GM12878 (cell line): ENCODE results near the gene ST6GALNAC3. TPM values are rescaled to one million over a fixed set of nuclear protein-coding genes. Genes with fewer than 3 reads are reported as not detected.
A peak's percentile ranks its signal among the peaks of the same experiment; 100 is the strongest.

Source experiments
- ATAC-seq: fragments of 200-7000 bp; cut with Tn5 transposase; 3 replicates; pipeline ENCODE4 v1.9.1; 2020; ENCODE audit warnings: mild to moderate bottlenecking, moderate library complexity
- BruUV-seq: library from RNA; stranded (reverse); fragments of 400-500 nt; replicated peaks from 2 replicates; lab custom pipeline; 2021; lab: Mats Ljungman, UMichigan
- CTCF ChIA-PET: fragments of 300-600 bp; sonication (Branson Sonifier 250); formaldehyde crosslinking; extraction: SDS; loops from one replicate; lab custom pipeline; 2021; ENCODE audit warnings: inconsistent platforms; lab: Yijun Ruan, JAX
- POLR2A ChIA-PET: fragments of 350-600 bp; formaldehyde crosslinking; extraction: SDS; loops from one replicate; lab custom pipeline; 2021; ENCODE audit warnings: inconsistent platforms; lab: Charles Lee
- RAD21 ChIA-PET: fragments of 300-600 bp; sonication (Branson Sonifier 250); formaldehyde crosslinking; loops from one replicate; lab custom pipeline; 2023; ENCODE audit warnings: antibody characterized with exemption; ENCODE audit not compliant: unreplicated experiment; lab: Charles Lee
- SMC1A ChIA-PET: fragments of 300-600 bp; sonication (Branson Sonifier 250); formaldehyde crosslinking; loops from one replicate; lab custom pipeline; 2023; ENCODE audit not compliant: unreplicated experiment, uncharacterized antibody; lab: Charles Lee
- DNase-seq: peaks from one replicate; pipeline ENCODE4 v3.0.0-alpha.2; 2011; ENCODE audit warnings: low read depth, low spot score
- FAIRE-seq: peaks from 3 replicates; lab custom pipeline; 2011; peaks lifted over from hg19 to GRCh38; lab: Jason Lieb, UNC
- H2AFZ ChIP-seq: 2 replicates; pipeline ENCODE4 v1.6.0; 2011; ENCODE audit warnings: low read depth, low read length, control low read depth; ENCODE audit not compliant: control insufficient read depth
- H3K27ac ChIP-seq: 2 replicates; pipeline ENCODE4 v1.5.1; 2011; ENCODE audit warnings: control low read depth; ENCODE audit not compliant: control insufficient read depth, insufficient read depth
- H3K27me3 ChIP-seq, 2 experiments: replicated peaks in 1 of 2; 2 replicates each; pipeline versions ENCODE4 v1.6.0 to v1.6.1; 2011; ENCODE audit warnings: low read length in 1 of 2; ENCODE audit not compliant: control insufficient read depth in 2 of 2, insufficient read depth in 2 of 2
- H3K36me3 ChIP-seq, 2 experiments: 2 replicates each; pipeline ENCODE4 v1.5.1; 2011; ENCODE audit warnings: low read length in 1 of 2; ENCODE audit not compliant: control insufficient read depth in 2 of 2, insufficient read depth in 2 of 2
- H3K4me1 ChIP-seq: 2 replicates; pipeline ENCODE4 v1.6.1; 2011; ENCODE audit warnings: mild to moderate bottlenecking, low read length, moderate library complexity, mixed read lengths; ENCODE audit not compliant: control insufficient read depth, insufficient read depth
- H3K4me2 ChIP-seq: 2 replicates; pipeline ENCODE4 v1.6.0; 2011; ENCODE audit warnings: control low read depth; ENCODE audit not compliant: control insufficient read depth, insufficient read depth
- H3K4me3 ChIP-seq: fragments of 200-600 bp; sonication (generic); 2 replicates; pipeline ENCODE4 v1.5.1; 2016
- H3K79me2 ChIP-seq: 2 replicates; pipeline ENCODE4 v1.6.0; 2011; ENCODE audit warnings: low read length; ENCODE audit not compliant: control insufficient read depth, insufficient read depth
- H3K9ac ChIP-seq: 2 replicates; pipeline ENCODE4 v1.8.0; 2011; ENCODE audit warnings: low read length, control low read depth, mixed read lengths; ENCODE audit not compliant: control insufficient read depth, insufficient read depth
- H3K9me3 ChIP-seq: replicated peaks from 3 replicates; pipeline ENCODE4 v1.5.1; 2011; ENCODE audit warnings: mild to moderate bottlenecking, low read length; ENCODE audit not compliant: control insufficient read depth, insufficient read depth
- H4K20me1 ChIP-seq: 2 replicates; pipeline ENCODE4 v1.6.0; 2011; ENCODE audit not compliant: control insufficient read depth, insufficient read depth
- ASH2L ChIP-seq: fragments of 300-600, 200-600 bp; sonication (generic); IDR thresholded peaks from 2 replicates; pipeline ENCODE4 v1.6.1; 2017; ENCODE audit warnings: low read depth, mild to moderate bottlenecking, borderline replicate concordance
- ATF3 ChIP-seq: IDR thresholded peaks from 2 replicates; pipeline ENCODE4 v1.6.1; 2011; ENCODE audit warnings: low read depth, mild to moderate bottlenecking, low read length, moderate library complexity, borderline replicate concordance; ENCODE audit errors: extremely low read depth
- FOXK2 ChIP-seq: fragments of 450-650 bp; IDR thresholded peaks from 2 replicates; pipeline ENCODE4 v1.6.1; 2017; ENCODE audit warnings: mild to moderate bottlenecking, moderate library complexity
- KLF5 ChIP-seq: fragments of 450-650 bp; IDR thresholded peaks from 2 replicates; pipeline ENCODE4 v1.6.1; 2014; ENCODE audit warnings: mild to moderate bottlenecking; ENCODE audit not compliant: partially characterized antibody
- NR2C2 ChIP-seq: IDR thresholded peaks from 2 replicates; pipeline ENCODE4 v1.6.1; 2011; ENCODE audit warnings: borderline replicate concordance, low read depth; ENCODE audit not compliant: control insufficient read depth, insufficient read length
- RAD51 ChIP-seq: fragments of 450-650 bp; IDR thresholded peaks from 2 replicates; pipeline ENCODE4 v1.6.1; 2016; ENCODE audit warnings: moderate library complexity, mild to moderate bottlenecking, inconsistent platforms
- RELB ChIP-seq: fragments of 450-650 bp; IDR thresholded peaks from 2 replicates; pipeline ENCODE4 v1.6.1; 2017; ENCODE audit warnings: low read depth, mild to moderate bottlenecking, moderate library complexity
- SMAD1 ChIP-seq: fragments of 450-650 bp; IDR thresholded peaks from 2 replicates; pipeline ENCODE4 v1.6.1; 2018; ENCODE audit warnings: mild to moderate bottlenecking, low read depth; ENCODE audit not compliant: partially characterized antibody
- SMC3 ChIP-seq: IDR thresholded peaks from 2 replicates; pipeline ENCODE4 v1.6.1; 2011; ENCODE audit warnings: low read length, improper control_type of control experiment, borderline replicate concordance
- SREBF1 ChIP-seq: IDR thresholded peaks from 2 replicates; pipeline ENCODE4 v1.6.1; 2012; ENCODE audit warnings: mild to moderate bottlenecking, low read length
- SUZ12 ChIP-seq: fragments of 200-600 bp; sonication (generic); IDR thresholded peaks from one replicate; pipeline ENCODE4 v1.6.1; 2018; ENCODE audit warnings: antibody characterized with exemption, mild to moderate bottlenecking; ENCODE audit not compliant: unreplicated experiment
- WGBS: methylation state at CpG from one replicate; pipeline ENCODE4 v1.1.6; 2016; ENCODE audit warnings: low lambda C conversion rate; ENCODE audit not compliant: insufficient replicate concordance, insufficient coverage; ENCODE audit errors: missing lambda C conversion rate; 5-methylcytosine and 5-hydroxymethylcytosine counted together
- in situ Hi-C: fragments of 300-500 bp; cut with MboI; formaldehyde crosslinking; loops from 9 replicates; pipeline ENCODE4 v1.14.3; 2018; ENCODE audit warnings: mixed read lengths
- intact Hi-C: fragments of 100-400 bp; cut with micrococcal nuclease; formaldehyde crosslinking; loops from one replicate; pipeline ENCODE4 v1.14.2; 2022; ENCODE audit not compliant: unreplicated experiment
- polyA plus RNA-seq, 11 experiments: library from polyadenylated mRNA; depleted of rRNA in 4 of 11; unstranded in 6 of 11; stranded (reverse) in 5 of 11; fragments of >200 nt; fragmentation: Nextera tagmentation in 4 of 11; fragmentation: Illumina TruSeq in 1 of 11; extraction: Ambion mirVana in 4 of 11; extraction: Trizol in 1 of 11; gene quantifications; 1 replicate in 1 of 11; 2 replicates in 10 of 11; pipeline versions ENCODE4 v1.2.1 to v1.2.3, GENCODE V29; 2011 to 2016; ENCODE audit warnings: inconsistent platforms in 2 of 11, missing spikeins in 2 of 11, low read depth in 1 of 11
- total RNA-seq, 4 experiments: library from RNA; depleted of rRNA in 3 of 4; stranded (reverse); fragments of >200 nt in 3 of 4; fragmentation: Illumina TruSeq in 1 of 4; extraction: Trizol in 1 of 4; gene quantifications; 2 replicates each; pipeline versions ENCODE4 v1.2.1 to v1.2.3, GENCODE V29; 2013 to 2021

Gene ST6GALNAC3
- total and polyA plus RNA-seq, 10 of the 15 experiments (the other 5 are each of a cell fraction or from before 2014, with no cell fraction given), result 0.04 to 0.68 (median 0.18) TPM; not detected in 3

- TF ChIP-seq ASH2L, result no peak
Measured at GRCh38 chr1:76285578-76286135, 211.1 kb downstream of the ST6GALNAC3 start (continued).

- in situ Hi-C loops (no loop called here), intact Hi-C loops (no loop called here)
- Histone ChIP-seq H3K9ac (no peak overlapping the region), H3K4me2 (no peak overlapping the region), H3K4me3 (no peak overlapping the region), H3K79me2 (no peaks in the 10 kb centered on the region), H3K4me1 (no peaks in the 10 kb centered on the region), H3K36me3 (no peaks in the 10 kb centered on the region), H4K20me1 (no peaks in the 10 kb centered on the region), H2AFZ (no peak overlapping the region), H3K27ac (no peak overlapping the region), H3K9me3 (no peaks in the 10 kb centered on the region), H3K27me3 (peaks cover 0 to 2% of the 10 kb centered on the region in 2 experiments; a peak in 2 of 4 replicates)
- BruUV-seq, result no TSS peak
- DNase-seq (no peak), ATAC-seq (peak; percentile 28), FAIRE-seq (no peak)
- TF ChIP-seq SMC3 (no peak), ATF3 (no peak), RELB (no peak), KLF5 (no peak), SUZ12 (no peak), SREBF1 (no peak), RAD51 (no peak), NR2C2 (no peak), SMAD1 (no peak), FOXK2 (no peak)
- POLR2A ChIA-PET, result no interaction called here
- RAD21 ChIA-PET, result no interaction called here
- CTCF ChIA-PET, result no interaction called here
- SMC1A ChIA-PET, result no interaction called here
- 47% methylated on average over 2 of the region's 2 CpGs for WGBS
Measured at GRCh38 chr1:76287917-76288316, 213.4 kb downstream of the ST6GALNAC3 start.
